Fibroblast of mammary gland (primary cell): ENCODE results near the gene PUS7.

Experiments
- DNase-seq: peaks from one replicate; pipeline ENCODE4 v3.0.0-alpha.2; 2010; ENCODE audit warnings: low read depth
- H3K4me3 ChIP-seq: 2 replicates; pipeline ENCODE4 v1.5.1; 2011; ENCODE audit warnings: low read depth, mild to moderate bottlenecking, low read length, moderate library complexity; ENCODE audit not compliant: control insufficient read depth
- TF ChIP-seq, protein P1 (sequence below): conservative IDR thresholded peaks from 2 replicates; pipeline ENCODE4 v1.5.1; 2011; ENCODE audit warnings: low read depth, low read length, inconsistent platforms; ENCODE audit not compliant: control insufficient read depth, insufficient read depth

Gene PUS7

DNA sequence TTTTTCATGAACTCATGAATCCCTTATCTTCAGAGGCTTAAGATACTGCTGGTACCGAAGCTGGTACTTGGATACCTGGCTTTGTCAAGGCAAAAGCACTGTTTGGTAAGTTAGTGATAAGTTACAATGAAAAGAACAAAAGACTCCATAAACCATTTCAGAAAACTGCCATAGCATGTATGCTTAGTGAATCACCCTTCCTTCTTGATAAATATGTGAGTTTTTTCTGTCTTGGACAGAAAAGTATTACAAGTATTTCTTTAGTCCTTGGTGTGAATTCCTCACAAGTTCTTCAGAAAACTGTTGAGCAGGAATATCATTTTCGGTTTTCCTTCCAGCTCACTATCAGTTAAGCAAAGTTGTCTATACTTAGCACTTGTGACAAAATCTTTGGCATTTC is 25.6 kb downstream of the PUS7 start:
- TF ChIP-seq, protein P1, sequence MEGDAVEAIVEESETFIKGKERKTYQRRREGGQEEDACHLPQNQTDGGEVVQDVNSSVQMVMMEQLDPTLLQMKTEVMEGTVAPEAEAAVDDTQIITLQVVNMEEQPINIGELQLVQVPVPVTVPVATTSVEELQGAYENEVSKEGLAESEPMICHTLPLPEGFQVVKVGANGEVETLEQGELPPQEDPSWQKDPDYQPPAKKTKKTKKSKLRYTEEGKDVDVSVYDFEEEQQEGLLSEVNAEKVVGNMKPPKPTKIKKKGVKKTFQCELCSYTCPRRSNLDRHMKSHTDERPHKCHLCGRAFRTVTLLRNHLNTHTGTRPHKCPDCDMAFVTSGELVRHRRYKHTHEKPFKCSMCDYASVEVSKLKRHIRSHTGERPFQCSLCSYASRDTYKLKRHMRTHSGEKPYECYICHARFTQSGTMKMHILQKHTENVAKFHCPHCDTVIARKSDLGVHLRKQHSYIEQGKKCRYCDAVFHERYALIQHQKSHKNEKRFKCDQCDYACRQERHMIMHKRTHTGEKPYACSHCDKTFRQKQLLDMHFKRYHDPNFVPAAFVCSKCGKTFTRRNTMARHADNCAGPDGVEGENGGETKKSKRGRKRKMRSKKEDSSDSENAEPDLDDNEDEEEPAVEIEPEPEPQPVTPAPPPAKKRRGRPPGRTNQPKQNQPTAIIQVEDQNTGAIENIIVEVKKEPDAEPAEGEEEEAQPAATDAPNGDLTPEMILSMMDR: no peak
- H3K4me3 ChIP-seq: no peak overlapping the region
- DNase-seq: peak; percentile 20

DNA sequence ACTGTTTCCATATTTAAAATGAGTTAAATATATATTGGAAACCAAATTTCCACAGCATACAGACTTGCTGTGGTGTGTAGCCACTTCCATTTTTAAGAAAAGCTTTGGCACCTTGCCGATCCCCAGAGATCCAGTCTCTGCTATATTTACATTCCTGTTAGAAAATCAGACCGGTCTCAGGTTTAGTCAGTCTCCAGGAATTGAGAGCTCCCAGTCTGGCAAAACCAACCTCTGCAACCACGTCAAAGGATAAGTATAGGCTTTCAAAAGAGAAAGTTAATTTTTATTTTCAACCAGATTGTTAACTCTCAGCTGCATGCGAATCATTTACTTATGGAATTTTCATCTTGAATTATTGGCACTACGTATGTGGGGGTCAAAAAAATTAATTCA is 28.2 kb downstream of the PUS7 start:
- H3K4me3 ChIP-seq: no peak overlapping the region
- TF ChIP-seq, protein P1: no peak
- peak; percentile 14 for DNase-seq

DNA sequence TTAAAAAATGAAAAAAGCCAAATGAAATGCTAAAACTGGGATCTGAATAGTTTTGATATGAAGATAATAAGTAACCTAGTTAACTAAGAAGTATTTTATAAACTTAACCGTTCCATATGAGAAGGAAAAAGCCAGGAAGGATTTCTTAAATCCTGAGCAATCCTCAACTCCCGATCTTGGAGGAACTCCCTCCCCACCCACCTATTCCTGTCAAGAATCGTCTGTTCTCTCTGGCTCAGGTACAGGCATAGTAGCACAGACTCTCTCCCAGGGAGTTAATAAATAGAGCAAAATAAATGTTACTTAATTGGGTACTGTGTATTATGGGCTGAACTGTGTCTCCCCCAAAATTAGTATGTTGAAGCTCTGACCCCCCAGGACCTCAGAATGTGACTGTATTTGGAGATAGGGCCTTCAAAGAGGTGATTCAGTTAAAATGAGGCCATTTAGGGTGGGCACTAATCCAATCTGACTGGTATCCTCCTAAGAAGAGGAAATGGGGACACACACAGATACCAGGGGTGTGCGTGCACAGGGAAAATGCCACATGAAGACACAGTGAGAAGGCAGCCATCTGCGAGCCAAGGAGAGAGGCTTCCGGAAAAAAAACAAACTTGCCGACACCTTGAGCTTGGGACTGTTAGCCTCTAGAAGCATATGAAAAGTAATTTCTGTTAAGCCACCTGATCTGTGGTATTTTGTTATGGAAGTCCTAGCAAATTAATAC is 28.7 kb downstream of the PUS7 start:
- DNase-seq: no peak
- no peak overlapping the region for H3K4me3 ChIP-seq
- TF ChIP-seq, protein P1: no peak

DNA sequence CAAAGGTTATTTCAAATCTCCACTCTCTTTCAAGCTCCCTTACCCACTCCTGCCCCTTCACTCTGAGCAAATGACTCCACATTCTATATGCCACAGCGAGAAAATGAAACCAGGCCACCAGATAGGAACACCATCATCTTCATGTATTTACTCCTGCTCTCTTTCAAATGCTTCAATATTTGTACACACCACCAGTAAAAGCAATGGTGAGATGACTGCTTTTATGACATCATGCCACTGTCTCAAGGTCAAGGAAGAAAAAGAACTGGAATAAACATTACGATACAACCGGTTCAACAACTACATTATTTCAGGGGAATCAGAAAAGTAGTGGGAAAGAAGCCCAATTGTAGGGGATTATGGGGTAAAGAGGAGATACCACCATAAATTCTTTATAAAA is 32.7 kb downstream of the PUS7 start:
- no peak for DNase-seq
- TF ChIP-seq, protein P1: no peak
- H3K4me3 ChIP-seq: no peak overlapping the region

DNA sequence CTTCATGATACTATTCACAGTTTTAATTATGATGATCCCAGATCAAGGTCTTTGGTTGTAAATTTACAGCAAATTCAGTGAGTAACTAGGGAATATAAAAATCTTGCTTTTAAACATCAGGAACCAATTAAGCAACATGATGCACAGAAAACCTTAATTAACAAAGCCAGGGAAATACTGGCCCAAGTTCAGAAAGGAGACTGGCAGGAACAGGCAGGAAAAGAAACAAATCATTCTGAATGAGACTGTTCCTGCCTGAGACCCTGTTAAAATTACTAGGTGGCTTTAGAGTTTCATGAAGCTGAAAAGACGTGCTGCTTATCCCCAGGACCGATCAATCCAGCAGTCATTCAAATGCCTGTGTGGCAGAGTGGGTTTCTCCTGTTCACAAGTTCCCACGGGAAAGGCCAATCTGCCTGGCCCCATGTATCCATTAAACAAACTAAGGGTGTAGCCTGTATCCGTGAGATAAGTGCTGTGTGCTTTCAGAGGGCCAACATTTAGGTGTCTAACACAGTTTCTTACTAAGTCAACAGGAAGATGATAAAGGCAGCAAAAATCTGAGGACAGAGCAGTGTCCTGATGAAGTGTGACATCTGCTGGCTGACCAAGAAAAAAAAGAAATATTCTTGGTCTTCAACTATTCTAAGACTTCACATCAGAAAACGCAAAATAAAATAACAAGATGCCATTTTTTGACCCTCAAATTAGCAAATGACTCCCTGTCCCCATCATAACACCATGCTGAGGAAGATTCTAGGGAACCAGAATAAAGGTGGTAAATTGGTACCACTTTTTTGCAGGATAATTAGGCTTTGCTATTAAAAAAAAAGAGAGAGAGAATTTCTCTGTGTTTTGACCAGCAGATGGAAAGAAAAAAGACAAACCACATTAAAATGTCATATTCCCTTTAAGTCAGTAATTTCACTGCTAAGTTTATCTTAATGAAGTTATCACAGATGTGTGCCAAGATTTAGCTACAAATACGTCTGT is 34.2 kb downstream of the PUS7 start:
- TF ChIP-seq, protein P1: peak; percentile 51
- DNase-seq: peak; percentile 85
- H3K4me3 ChIP-seq: no peak overlapping the region

DNA sequence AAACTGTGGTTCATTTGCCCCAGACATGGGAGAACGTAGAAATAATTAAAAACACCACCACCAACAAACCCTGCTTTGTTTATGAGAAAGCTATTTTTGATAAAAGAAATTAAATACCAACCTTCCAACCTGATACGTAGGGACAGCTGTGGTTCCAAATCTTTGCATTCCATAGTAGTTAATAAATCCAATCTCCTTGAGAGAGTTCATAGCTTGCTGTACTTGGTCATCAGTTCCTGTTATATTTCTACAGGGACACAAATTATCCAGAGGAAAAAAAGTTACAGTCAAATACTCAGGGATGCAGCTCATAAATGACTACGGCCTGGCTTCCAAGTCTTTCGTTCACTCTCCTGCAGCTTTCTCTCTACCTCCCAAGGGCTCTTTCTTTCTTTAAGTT is 41.1 kb downstream of the PUS7 start:
- no peak overlapping the region for H3K4me3 ChIP-seq
- no peak for DNase-seq
- TF ChIP-seq, protein P1: no peak
